DOHH2 (cell line): ENCODE data around the gene TRIM10.

ENCODE experiments used
- H3F3A ChIP-seq: fragments of 200-600 bp; sonication (generic), shearing (Covaris generic); 2 replicates; pipeline ENCODE4 v1.6.0; 2016; ENCODE audit warnings: antibody characterized with exemption, mild to moderate bottlenecking; ENCODE audit not compliant: control insufficient read depth, insufficient read depth
- H3K27ac ChIP-seq: fragments of 200-600 bp; sonication (generic); 2 replicates; pipeline ENCODE4 v1.5.1; 2014; ENCODE audit warnings: low read depth, mild to moderate bottlenecking, low read length, moderate library complexity
- H3K27me3 ChIP-seq: fragments of 200-600 bp; sonication (generic); 2 replicates; pipeline ENCODE4 v1.6.1; 2014; ENCODE audit warnings: mild to moderate bottlenecking, low read length, mixed read lengths; ENCODE audit not compliant: control insufficient read depth
- H3K36me3 ChIP-seq: fragments of 200-600 bp; sonication (generic); 2 replicates; pipeline ENCODE4 v1.6.1; 2014; ENCODE audit warnings: mild to moderate bottlenecking, low read length, moderate library complexity, mixed read lengths; ENCODE audit not compliant: control insufficient read depth
- H3K4me1 ChIP-seq: fragments of 200-600 bp; sonication (generic); 2 replicates; pipeline ENCODE4 v1.6.1; 2014; ENCODE audit warnings: mild to moderate bottlenecking, low read length, mixed read lengths; ENCODE audit not compliant: control insufficient read depth
- H3K4me2 ChIP-seq: fragments of 200-600 bp; sonication (generic); 2 replicates; pipeline ENCODE4 v1.6.0; 2014; ENCODE audit warnings: mild to moderate bottlenecking, low read length, moderate library complexity
- H3K4me3 ChIP-seq: fragments of 200-600 bp; sonication (generic); 2 replicates; pipeline ENCODE4 v1.5.1; 2014; ENCODE audit warnings: mild to moderate bottlenecking, low read length, mixed read lengths
- H3K79me2 ChIP-seq: fragments of 200-600 bp; sonication (generic); 2 replicates; pipeline ENCODE4 v1.6.1; 2014; ENCODE audit warnings: mild to moderate bottlenecking, low read length, mixed read lengths; ENCODE audit not compliant: control insufficient read depth
- H3K9me2 ChIP-seq: fragments of 200-600 bp; sonication (generic); replicated peaks from 2 replicates; pipeline ENCODE4 v1.6.1; 2014; ENCODE audit warnings: mild to moderate bottlenecking, low read length, mixed read lengths; ENCODE audit not compliant: control insufficient read depth
- H3K9me3 ChIP-seq: fragments of 200-600 bp; sonication (generic); 2 replicates; pipeline ENCODE4 v1.6.1; 2014; ENCODE audit warnings: antibody characterized with exemption, low read length, mixed read lengths; ENCODE audit not compliant: control insufficient read depth, insufficient read depth
- H4K20me1 ChIP-seq: fragments of 200-600 bp; sonication (generic); 2 replicates; pipeline ENCODE4 v1.6.0; 2014; ENCODE audit warnings: low read depth, mild to moderate bottlenecking, antibody characterized with exemption, low read length, moderate library complexity; ENCODE audit not compliant: control insufficient read depth, insufficient read depth
- CTCF ChIP-seq: fragments of 200-600 bp; sonication (generic); IDR thresholded peaks from one replicate; pipeline ENCODE4 v1.5.1; 2014; ENCODE audit warnings: antibody characterized with exemption, mild to moderate bottlenecking, low read depth, low read length; ENCODE audit not compliant: poor library complexity, severe bottlenecking
- EZH2phosphoT487 ChIP-seq: fragments of 200-600 bp; sonication (generic); IDR thresholded peaks from 2 replicates; pipeline ENCODE4 v1.6.1; 2017; ENCODE audit warnings: borderline replicate concordance, mild to moderate bottlenecking, antibody characterized with exemption, low read length, moderate library complexity, mixed read lengths

TRIM10 gene

GRCh38 chr6:30152910-30153610 is 8.0 kb downstream of the TRIM10 start:
- no peaks in the 10 kb centered on the region for H3K79me2 ChIP-seq
- no peaks in the 10 kb centered on the region for H4K20me1 ChIP-seq
- no peak overlapping the region for H3K4me3 ChIP-seq
- no peaks in the 10 kb centered on the region for H3K36me3 ChIP-seq
- H3K9me2 ChIP-seq: no peaks in the 10 kb centered on the region
- no peak overlapping the region for H3K27ac ChIP-seq
- H3K9me3 ChIP-seq: no peaks in the 10 kb centered on the region
- no peak for TF ChIP-seq EZH2phosphoT487
- TF ChIP-seq CTCF: no peak
- no peak overlapping the region for H3K4me2 ChIP-seq
- H3K4me1 ChIP-seq: no peaks in the 10 kb centered on the region
- H3F3A ChIP-seq: no peaks in the 10 kb centered on the region
- H3K27me3 ChIP-seq: peaks cover 22% of the 10 kb centered on the region

- Histone ChIP-seq H3K79me2 (no peaks in the 10 kb centered on the region), H3F3A (no peaks in the 10 kb centered on the region), H3K27me3 (peaks cover 23% of the 10 kb centered on the region), H3K4me1 (no peaks in the 10 kb centered on the region), H3K4me3 (no peak overlapping the region), H3K9me2 (no peaks in the 10 kb centered on the region), H3K27ac (no peak overlapping the region), H4K20me1 (no peaks in the 10 kb centered on the region), H3K36me3 (no peaks in the 10 kb centered on the region), H3K4me2 (no peak overlapping the region), H3K9me3 (no peaks in the 10 kb centered on the region)
- TF ChIP-seq EZH2phosphoT487 (no peak), CTCF (no peak)
Measured at GRCh38 chr6:30152016-30152673, 8.9 kb downstream of the TRIM10 start.

GRCh38 chr6:30151580-30151979 is 9.4 kb downstream of the TRIM10 start:
- Histone ChIP-seq H3K79me2 (no peaks in the 10 kb centered on the region), H4K20me1 (no peaks in the 10 kb centered on the region), H3K4me2 (no peak overlapping the region), H3K27ac (no peak overlapping the region), H3K9me3 (no peaks in the 10 kb centered on the region), H3K36me3 (no peaks in the 10 kb centered on the region), H3K27me3 (peaks cover 19% of the 10 kb centered on the region), H3K4me3 (no peak overlapping the region), H3K9me2 (no peaks in the 10 kb centered on the region), H3K4me1 (no peaks in the 10 kb centered on the region), H3F3A (no peaks in the 10 kb centered on the region)
- no peak for TF ChIP-seq EZH2phosphoT487
- TF ChIP-seq CTCF: no peak
